Measurements from ENCODE around the gene CTCF. TPM values are rescaled to one million over a fixed set of nuclear protein-coding genes. Genes with fewer than 3 reads are reported as not detected.
A peak's percentile ranks its signal among the peaks of the same experiment; 100 is the strongest.

Gene CTCF
- total and polyA plus RNA-seq, 4 donors: 10.1 to 35.3 (median 15.5) TPM

DNA sequence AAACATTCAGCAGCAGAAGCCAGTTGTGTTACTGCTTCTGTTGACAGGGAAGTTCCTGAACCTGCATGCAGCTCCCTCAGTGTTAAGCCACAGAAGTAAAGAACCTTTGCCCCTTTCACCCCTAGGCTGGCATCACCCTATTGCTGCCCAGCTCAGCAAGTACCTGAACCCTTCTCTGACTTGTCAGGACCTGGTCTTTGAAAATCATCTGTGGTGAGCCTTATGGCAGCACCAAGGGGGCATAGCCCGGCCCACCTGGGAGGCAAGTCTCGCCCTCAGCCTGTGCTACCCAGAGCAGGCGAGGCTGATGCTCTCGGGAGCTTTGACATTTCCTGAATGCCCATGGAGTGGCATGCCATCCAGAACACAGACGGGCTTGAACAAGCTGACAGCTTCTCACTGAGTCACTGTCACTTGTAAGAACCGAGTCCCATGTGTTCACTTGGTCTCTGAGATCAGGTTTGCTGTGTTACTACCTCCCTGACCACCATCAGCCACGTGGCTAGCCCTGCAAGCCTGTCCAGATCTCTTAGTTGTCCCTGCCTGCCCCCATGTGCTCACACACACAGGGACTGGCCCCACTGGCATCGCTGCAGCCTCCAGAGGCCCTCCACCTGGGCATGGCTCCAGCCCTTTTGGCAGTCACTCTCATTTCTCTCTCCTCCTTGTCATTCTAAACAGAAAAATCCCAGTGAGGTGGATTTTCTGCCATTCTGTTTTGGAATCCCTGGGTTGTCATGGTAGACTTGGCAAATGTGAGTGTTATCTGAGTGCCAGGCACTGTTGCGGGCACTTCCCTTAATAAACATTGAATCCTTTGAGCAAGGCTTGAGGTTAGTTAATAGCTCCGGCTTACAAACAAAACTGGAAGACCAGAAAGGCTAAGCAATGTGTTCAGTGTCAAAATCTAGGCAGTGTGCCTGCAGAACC, 79.7 kb downstream of the CTCF start:
- no peaks in the 10 kb centered on the region for H3K9me3 ChIP-seq (ENCODE audit: control insufficient read depth in 4 of 4, low read length in 3 of 4)
- H3K27me3 ChIP-seq (ENCODE audit: control insufficient read depth in 4 of 4, insufficient read depth in 4 of 4, low read length in 3 of 4): no peaks in the 10 kb centered on the region
- DNase-seq (ENCODE audit: low spot score): no peak
- TF ChIP-seq SP1 (IDR thresholded peaks at IDR 0.05): peak; percentile 53
- TF ChIP-seq GABPA (IDR thresholded peaks at IDR 0.05 in 1 of 2, conservative IDR thresholded peaks at IDR 0.05 in 1 of 2): no peak
- TF ChIP-seq, protein P1, sequence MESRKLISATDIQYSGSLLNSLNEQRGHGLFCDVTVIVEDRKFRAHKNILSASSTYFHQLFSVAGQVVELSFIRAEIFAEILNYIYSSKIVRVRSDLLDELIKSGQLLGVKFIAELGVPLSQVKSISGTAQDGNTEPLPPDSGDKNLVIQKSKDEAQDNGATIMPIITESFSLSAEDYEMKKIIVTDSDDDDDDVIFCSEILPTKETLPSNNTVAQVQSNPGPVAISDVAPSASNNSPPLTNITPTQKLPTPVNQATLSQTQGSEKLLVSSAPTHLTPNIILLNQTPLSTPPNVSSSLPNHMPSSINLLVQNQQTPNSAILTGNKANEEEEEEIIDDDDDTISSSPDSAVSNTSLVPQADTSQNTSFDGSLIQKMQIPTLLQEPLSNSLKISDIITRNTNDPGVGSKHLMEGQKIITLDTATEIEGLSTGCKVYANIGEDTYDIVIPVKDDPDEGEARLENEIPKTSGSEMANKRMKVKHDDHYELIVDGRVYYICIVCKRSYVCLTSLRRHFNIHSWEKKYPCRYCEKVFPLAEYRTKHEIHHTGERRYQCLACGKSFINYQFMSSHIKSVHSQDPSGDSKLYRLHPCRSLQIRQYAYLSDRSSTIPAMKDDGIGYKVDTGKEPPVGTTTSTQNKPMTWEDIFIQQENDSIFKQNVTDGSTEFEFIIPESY (IDR thresholded peaks at IDR 0.05): no peak
- TF ChIP-seq HNF4A (conservative IDR thresholded peaks at IDR 0.05): peak; percentile 51 to 53
- peak; percentile 11 to 47 for TF ChIP-seq RAD21 (IDR thresholded peaks at IDR 0.05)
- peak; percentile 43 for TF ChIP-seq YY1 (IDR thresholded peaks at IDR 0.05)
- peak; percentile 34 to 62 for TF ChIP-seq RXRA (IDR thresholded peaks at IDR 0.05)
- TF ChIP-seq JUND (IDR thresholded peaks at IDR 0.05): no peak
- H3K4me1 ChIP-seq (ENCODE audit: control insufficient read depth in 4 of 4, insufficient read depth in 4 of 4, low read length in 3 of 4): peaks cover 3 to 19% (median 12%) of the 10 kb centered on the region in 4 donors
- peaks cover 6 to 21% (median 14%) of the 10 kb centered on the region in 4 donors for H3K36me3 ChIP-seq (ENCODE audit: control insufficient read depth in 4 of 4, insufficient read depth in 3 of 4, low read depth in 1 of 4, low read length in 3 of 4)
- H3K9ac ChIP-seq (ENCODE audit: low read depth in 1 of 2, low read length in 2 of 2): no peak overlapping the region
- H3K27ac ChIP-seq (ENCODE audit: low read depth in 1 of 2, low read length in 2 of 2): peak overlapping the region in 1 of 2 donors; percentile 48
- whole genome bisulfite sequencing: 47% methylated on average over 10 of the region's 10 CpGs
- H3K4me3 ChIP-seq (ENCODE audit: low read depth in 1 of 3, low read length in 3 of 3): no peak overlapping the region

DNA sequence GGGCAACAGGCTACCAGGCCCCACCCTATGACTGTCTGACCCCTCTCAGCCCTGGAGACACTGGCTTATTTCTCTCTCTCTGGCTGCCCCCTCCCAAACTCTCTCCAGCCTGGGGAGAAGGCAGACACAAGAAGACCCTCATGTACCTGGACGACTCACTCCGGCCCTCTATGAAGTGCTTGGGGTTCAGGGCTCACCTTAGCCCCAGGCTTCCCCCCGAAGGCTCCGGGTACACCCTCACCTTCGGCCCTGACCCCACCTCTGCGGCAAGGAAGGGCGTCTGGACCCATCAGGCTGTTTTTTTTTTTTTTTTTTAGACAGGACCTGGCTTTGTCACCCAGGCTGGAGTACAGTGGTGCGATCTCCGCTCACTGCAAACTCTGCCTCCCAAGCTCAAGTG, 81.7 kb downstream of the CTCF start:
- no peak for DNase-seq (ENCODE audit: low spot score)
- H3K9ac ChIP-seq (ENCODE audit: low read depth in 1 of 2, low read length in 2 of 2): no peak overlapping the region
- WGBS: 90% methylated on average over 9 of the region's 9 CpGs
- no peak overlapping the region for H3K4me3 ChIP-seq (ENCODE audit: low read depth in 1 of 3, low read length in 3 of 3)
- peaks cover 3 to 26% (median 12%) of the 10 kb centered on the region in 4 donors for H3K4me1 ChIP-seq (ENCODE audit: control insufficient read depth in 4 of 4, insufficient read depth in 4 of 4, low read length in 3 of 4)
- TF ChIP-seq EGR1 (IDR thresholded peaks at IDR 0.05; ENCODE audit: low read depth in 2 of 2) (no peak), SP1 (IDR thresholded peaks at IDR 0.05) (no peak), GABPA (IDR thresholded peaks at IDR 0.05 in 1 of 2, conservative IDR thresholded peaks at IDR 0.05 in 1 of 2) (no peak), RAD21 (IDR thresholded peaks at IDR 0.05) (no peak), YY1 (IDR thresholded peaks at IDR 0.05) (no peak), HNF4G (IDR thresholded peaks at IDR 0.05) (no peak), JUND (IDR thresholded peaks at IDR 0.05) (no peak), RXRA (IDR thresholded peaks at IDR 0.05) (no peak), HNF4A (conservative IDR thresholded peaks at IDR 0.05) (no peak), TAF1 (conservative IDR thresholded peaks at IDR 0.05) (no peak), NR2F2 (IDR thresholded peaks at IDR 0.05) (no peak), FOXA2 (IDR thresholded peaks at IDR 0.05) (no peak)
- TF ChIP-seq, protein P2, sequence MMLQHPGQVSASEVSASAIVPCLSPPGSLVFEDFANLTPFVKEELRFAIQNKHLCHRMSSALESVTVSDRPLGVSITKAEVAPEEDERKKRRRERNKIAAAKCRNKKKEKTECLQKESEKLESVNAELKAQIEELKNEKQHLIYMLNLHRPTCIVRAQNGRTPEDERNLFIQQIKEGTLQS (IDR thresholded peaks at IDR 0.05): no peak
- TF ChIP-seq, protein P3, sequence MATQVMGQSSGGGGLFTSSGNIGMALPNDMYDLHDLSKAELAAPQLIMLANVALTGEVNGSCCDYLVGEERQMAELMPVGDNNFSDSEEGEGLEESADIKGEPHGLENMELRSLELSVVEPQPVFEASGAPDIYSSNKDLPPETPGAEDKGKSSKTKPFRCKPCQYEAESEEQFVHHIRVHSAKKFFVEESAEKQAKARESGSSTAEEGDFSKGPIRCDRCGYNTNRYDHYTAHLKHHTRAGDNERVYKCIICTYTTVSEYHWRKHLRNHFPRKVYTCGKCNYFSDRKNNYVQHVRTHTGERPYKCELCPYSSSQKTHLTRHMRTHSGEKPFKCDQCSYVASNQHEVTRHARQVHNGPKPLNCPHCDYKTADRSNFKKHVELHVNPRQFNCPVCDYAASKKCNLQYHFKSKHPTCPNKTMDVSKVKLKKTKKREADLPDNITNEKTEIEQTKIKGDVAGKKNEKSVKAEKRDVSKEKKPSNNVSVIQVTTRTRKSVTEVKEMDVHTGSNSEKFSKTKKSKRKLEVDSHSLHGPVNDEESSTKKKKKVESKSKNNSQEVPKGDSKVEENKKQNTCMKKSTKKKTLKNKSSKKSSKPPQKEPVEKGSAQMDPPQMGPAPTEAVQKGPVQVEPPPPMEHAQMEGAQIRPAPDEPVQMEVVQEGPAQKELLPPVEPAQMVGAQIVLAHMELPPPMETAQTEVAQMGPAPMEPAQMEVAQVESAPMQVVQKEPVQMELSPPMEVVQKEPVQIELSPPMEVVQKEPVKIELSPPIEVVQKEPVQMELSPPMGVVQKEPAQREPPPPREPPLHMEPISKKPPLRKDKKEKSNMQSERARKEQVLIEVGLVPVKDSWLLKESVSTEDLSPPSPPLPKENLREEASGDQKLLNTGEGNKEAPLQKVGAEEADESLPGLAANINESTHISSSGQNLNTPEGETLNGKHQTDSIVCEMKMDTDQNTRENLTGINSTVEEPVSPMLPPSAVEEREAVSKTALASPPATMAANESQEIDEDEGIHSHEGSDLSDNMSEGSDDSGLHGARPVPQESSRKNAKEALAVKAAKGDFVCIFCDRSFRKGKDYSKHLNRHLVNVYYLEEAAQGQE (IDR thresholded peaks at IDR 0.05): no peak
- TF ChIP-seq, protein P4, sequence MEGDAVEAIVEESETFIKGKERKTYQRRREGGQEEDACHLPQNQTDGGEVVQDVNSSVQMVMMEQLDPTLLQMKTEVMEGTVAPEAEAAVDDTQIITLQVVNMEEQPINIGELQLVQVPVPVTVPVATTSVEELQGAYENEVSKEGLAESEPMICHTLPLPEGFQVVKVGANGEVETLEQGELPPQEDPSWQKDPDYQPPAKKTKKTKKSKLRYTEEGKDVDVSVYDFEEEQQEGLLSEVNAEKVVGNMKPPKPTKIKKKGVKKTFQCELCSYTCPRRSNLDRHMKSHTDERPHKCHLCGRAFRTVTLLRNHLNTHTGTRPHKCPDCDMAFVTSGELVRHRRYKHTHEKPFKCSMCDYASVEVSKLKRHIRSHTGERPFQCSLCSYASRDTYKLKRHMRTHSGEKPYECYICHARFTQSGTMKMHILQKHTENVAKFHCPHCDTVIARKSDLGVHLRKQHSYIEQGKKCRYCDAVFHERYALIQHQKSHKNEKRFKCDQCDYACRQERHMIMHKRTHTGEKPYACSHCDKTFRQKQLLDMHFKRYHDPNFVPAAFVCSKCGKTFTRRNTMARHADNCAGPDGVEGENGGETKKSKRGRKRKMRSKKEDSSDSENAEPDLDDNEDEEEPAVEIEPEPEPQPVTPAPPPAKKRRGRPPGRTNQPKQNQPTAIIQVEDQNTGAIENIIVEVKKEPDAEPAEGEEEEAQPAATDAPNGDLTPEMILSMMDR (IDR thresholded peaks at IDR 0.05; ENCODE audit: low read depth, low read length, missing input control): no peak
- TF ChIP-seq, protein P5, sequence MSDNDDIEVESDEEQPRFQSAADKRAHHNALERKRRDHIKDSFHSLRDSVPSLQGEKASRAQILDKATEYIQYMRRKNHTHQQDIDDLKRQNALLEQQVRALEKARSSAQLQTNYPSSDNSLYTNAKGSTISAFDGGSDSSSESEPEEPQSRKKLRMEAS (IDR thresholded peaks at IDR 0.05): no peak
- TF ChIP-seq, protein P1 (IDR thresholded peaks at IDR 0.05): no peak
- no peak overlapping the region for H3K27ac ChIP-seq (ENCODE audit: low read depth in 1 of 2, low read length in 2 of 2)
- no peaks in the 10 kb centered on the region for H3K9me3 ChIP-seq (ENCODE audit: control insufficient read depth in 4 of 4, low read length in 3 of 4)
- H3K27me3 ChIP-seq (ENCODE audit: control insufficient read depth in 4 of 4, insufficient read depth in 4 of 4, low read length in 3 of 4): no peaks in the 10 kb centered on the region
- peaks cover 0 to 2% (median 0%) of the 10 kb centered on the region in 4 donors for H3K36me3 ChIP-seq (ENCODE audit: control insufficient read depth in 4 of 4, insufficient read depth in 3 of 4, low read depth in 1 of 4, low read length in 3 of 4)
